ENCODE results near the gene SLC7A7.
A peak's percentile ranks its signal among the peaks of the same experiment; 100 is the strongest.

SLC7A7 gene

DNA sequence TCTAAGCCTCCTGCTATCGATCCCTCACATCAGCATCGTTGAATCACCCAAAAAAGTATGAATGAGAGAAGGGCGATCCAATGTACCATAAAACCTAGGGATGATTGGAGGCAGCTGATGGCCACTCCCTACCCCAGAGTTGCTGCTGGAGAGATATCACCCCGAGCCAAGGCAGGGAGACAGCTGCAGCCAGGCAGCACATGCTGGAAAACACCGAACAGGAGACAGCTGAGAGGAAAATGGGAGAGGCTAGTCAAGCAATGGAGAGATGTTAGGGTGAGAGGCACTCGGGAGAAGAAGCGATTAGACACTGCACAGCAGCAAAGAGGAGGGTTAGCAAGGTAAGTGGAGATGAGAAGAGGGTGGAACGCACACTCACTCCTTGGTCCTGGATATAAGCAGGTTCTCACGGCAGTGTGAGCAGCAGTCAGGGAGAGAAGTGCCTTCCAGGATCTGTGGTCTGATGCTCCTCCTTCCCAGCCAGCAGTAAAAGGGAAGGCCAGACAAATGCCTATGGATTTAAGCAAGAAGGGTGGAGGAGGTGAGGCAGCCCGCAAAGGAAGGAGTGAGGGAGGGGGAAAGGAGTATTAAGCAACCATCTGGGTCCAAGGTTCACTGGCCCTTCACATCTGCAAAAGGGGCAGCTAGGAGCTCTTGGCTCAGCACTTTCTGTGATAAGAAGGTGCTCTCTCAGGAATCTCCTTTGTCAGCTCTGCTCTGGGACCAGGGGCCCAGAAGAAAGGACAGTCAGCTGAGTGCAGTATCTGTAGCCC is at the start of gene SLC7A7:
TSS of gene SLC7A7 (minus strand) at position 495 of the 773 bp plus-strand sequence. CDS start 2,037 bp downstream, outside the sequence.
- TF ChIP-seq GATA2 (IDR thresholded peaks at IDR 0.05; ENCODE audit: low read depth, low read length) (no peak), GATA3 (IDR thresholded peaks at IDR 0.05; ENCODE audit: low read depth, low read length) (no peak)

DNA sequence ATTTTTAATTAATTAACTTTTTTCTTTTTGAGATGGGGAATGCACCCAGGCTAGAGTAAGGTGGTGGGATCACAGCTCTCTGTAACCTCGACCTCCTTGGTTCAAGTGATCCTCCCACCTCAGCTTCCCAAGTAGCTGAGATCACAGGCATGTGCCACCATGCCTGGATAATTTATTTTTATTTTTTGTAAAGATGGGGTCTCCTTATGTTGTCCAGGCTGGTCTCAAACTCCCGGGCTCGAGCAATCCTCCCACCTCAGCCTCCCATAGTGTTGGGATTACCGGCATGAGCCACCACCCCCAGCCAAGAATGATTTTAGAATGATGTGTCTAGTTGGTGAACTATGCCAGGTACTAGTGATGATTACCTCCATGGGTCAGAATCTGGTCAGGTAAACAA is 49.7 kb upstream of the SLC7A7 start:
- TF ChIP-seq GATA3 (IDR thresholded peaks at IDR 0.05; ENCODE audit: low read depth, low read length) (no peak), GATA2 (IDR thresholded peaks at IDR 0.05; ENCODE audit: low read depth, low read length) (no peak)

DNA sequence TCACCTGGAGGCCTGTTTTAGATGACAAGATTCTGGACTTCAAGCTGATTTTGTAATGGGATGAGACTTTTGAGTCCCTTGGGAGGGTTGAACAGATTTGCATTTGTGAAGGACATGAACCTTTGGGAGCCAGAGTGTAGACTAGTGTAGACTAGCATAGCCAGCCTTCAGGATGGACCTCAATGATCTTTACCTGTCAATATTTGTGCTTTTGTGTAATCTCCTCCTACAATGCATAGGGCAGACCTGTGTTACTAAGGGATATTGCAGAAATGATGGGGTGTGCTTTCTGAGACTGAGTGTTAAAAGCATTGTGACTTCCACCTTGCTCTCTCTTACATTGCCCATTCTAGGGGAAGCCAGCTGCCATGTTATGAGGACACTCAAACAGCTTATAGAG is 46.4 kb upstream of the SLC7A7 start:
- TF ChIP-seq GATA3 (IDR thresholded peaks at IDR 0.05; ENCODE audit: low read depth, low read length) (no peak), GATA2 (IDR thresholded peaks at IDR 0.05; ENCODE audit: low read depth, low read length) (no peak)

DNA sequence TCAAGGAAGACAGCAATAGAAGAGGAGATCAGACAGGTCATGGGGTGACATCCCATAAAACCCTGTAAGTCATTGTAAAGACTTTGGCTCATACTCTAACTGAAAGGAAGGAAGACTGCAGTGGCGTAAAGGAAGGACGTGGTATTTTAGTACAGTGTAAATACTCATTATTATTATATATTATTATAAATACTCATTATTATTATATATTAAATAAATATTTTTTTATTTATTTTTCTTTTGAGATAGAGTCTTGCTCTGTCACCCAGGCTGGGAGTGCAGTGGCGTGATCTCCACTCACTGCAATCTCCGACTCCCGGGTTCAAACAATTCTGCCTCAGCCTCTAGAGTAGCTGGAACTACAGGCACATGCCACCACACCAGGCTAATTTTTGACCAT is 41.2 kb upstream of the SLC7A7 start:
- TF ChIP-seq GATA3 (IDR thresholded peaks at IDR 0.05; ENCODE audit: low read depth, low read length) (no peak), GATA2 (IDR thresholded peaks at IDR 0.05; ENCODE audit: low read depth, low read length) (no peak)

DNA sequence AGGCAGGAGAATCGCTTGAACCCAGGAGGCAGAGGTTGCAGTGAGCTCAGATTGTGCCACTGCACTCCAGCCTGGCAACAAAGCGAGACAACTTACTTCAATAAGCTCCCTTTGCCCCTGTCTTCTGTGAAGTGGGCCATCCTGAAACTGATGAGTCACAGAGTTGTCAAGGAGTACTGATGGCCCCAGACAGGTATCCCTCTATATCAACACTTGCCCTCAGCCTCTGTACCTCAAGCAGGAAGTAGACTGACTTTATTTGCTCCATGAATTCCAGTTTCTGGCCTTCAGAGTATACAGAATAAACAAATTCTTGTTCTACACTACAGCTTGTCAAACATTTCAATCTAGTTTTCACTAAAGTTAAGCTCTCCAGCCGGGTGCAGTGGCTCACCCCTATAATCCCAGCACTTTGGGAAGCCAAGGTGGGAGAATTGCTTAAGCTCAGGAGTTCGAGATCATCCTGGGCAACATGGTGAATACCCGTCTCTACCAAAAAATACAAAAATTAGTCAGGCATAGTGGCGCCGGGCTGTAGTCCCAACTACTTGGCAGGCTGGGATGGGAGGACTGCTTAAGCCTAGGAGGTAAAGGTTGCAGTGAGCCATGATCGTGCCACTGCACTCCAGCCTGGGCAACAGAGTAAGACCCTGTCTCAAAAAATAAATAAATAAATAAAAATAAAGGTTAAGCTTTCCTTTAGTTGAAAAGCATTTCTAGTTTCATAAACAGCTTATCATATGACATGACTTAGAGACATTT is 39.9 kb upstream of the SLC7A7 start:
- TF ChIP-seq GATA2 (IDR thresholded peaks at IDR 0.05; ENCODE audit: low read depth, low read length) = no peak
- no peak for TF ChIP-seq GATA3 (IDR thresholded peaks at IDR 0.05; ENCODE audit: low read depth, low read length)

DNA sequence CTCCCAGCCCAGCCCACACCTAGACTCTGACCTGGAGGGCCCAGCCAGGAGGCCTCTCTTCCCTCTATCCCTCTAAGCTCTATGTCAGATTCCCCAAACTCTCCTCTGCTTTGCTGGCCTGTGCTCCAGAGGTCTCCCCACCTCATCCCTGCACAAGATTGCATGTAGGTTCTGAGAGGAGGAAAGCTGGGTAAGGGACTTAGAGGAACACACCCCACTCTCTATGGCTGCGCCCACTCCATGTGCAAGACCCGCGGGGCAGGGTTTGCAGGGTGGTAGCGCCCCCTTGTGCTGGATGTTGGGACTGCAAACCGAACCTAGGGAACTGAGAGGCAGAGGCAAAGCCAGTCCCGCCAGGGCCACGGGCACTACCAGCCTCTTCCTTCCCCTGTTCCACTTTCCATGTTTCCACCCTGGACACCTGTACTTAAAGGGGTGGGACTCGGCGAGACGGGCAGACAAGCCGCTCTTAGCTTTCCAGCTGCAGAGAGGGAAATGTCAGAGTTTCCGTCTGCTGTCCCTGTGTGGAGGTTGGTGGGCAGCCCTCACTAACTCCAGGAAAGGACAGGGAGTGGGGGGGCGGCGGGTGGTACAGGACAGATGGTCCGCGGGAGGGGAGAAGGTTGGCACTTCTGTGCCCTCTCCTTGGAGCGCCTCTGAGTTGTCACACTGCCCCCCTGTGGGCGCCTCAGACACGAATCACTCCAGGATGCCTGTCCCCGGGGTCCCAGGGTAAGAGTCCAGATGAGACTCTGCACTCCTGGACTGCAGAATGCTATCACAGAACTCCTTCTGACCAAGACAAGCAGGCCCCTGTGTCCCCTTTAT is 37.9 kb upstream of the SLC7A7 start:
- TF ChIP-seq GATA2 (IDR thresholded peaks at IDR 0.05; ENCODE audit: low read depth, low read length) (no peak), GATA3 (IDR thresholded peaks at IDR 0.05; ENCODE audit: low read depth, low read length) (no peak)

DNA sequence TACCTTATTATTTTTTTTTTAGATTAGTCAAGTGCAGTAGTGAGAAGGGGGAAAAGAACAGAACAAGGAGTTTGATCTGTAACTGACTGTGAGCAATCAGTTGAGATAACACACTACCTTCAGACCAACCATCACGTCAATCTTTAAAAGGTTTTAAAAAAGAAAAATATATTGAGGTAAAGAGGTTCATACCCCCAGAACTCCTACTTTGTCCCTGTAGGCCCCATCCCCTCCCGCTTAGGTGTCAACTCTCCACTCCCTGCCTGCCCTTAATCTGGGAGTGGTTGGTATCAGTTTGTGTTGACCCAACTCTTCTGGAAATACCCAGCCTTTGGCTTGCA is 37.3 kb upstream of the SLC7A7 start:
- TF ChIP-seq GATA2 (IDR thresholded peaks at IDR 0.05; ENCODE audit: low read depth, low read length) = no peak
- TF ChIP-seq GATA3 (IDR thresholded peaks at IDR 0.05; ENCODE audit: low read depth, low read length) = no peak

DNA sequence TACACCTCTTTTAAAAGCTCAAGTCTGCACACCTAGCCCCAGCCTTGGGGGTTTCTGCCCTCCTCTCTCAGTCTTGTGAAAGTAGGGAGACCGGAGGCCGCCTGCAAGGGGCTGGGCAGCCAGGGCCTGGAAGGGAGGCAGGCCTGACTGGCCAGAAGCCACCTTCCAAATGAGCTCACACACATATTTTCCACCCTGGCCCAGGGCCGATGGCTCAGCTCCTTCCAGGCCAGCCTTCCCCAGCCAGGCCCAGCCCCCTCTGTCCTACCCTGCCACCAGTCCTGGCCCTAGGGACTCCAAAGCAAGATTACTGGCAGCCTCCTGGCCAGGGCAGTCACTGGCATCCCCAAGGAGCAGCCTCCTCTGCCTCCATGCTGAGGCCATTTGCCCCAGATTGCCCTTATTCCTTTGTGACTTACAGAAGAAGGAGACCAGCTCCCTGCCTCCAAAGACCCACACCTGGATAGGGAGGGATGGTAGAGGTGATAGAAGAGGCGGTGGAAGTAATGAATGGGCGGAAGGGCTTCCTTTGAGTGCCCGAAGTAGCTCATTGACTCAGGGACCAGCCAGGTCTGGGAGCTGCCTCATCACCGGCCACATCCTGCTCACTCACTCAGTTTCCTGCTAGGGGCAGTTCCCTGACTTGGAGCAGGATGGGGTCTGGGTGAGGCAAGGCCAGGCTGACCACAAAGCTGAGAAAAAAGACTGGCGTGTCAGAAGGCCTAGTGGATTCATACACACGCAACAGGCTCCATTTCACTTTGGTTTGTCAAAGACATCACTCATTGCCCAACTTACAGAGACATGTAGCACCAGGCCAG is 35.9 kb upstream of the SLC7A7 start:
- no peak for TF ChIP-seq GATA2 (IDR thresholded peaks at IDR 0.05; ENCODE audit: low read depth, low read length)
- no peak for TF ChIP-seq GATA3 (IDR thresholded peaks at IDR 0.05; ENCODE audit: low read depth, low read length)

DNA sequence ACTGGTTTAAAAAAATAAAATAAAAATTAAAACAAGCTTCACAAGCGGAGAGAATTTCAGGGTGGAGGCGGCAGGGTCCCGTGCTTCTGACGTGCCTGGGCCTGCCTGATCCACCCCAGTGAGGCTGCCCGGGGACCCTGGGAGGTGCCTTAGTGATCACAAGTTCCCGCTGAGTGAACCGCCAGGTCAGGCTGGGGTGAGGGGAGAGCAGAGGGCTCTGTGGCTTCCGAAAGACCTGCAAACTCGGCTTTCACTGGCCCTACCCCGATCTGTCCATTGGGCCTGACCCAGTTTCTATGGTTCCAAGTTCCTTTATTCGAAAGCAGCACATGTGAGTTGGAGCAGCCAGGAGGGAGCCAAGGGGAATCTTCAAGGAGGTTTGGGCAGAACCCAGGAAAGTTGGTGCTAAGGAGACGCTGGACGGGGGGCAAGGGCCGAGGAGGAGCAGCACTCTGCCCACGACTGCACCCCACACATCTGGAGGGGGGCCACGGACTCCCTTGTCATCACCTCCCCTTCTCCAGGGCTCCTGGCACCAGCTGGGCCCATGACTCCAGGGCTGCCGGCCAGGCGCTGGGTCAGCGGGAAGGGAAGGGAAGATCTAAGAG is 34.1 kb upstream of the SLC7A7 start:
- TF ChIP-seq GATA3 (IDR thresholded peaks at IDR 0.05; ENCODE audit: low read depth, low read length) = no peak
- TF ChIP-seq GATA2 (IDR thresholded peaks at IDR 0.05; ENCODE audit: low read depth, low read length) = no peak

DNA sequence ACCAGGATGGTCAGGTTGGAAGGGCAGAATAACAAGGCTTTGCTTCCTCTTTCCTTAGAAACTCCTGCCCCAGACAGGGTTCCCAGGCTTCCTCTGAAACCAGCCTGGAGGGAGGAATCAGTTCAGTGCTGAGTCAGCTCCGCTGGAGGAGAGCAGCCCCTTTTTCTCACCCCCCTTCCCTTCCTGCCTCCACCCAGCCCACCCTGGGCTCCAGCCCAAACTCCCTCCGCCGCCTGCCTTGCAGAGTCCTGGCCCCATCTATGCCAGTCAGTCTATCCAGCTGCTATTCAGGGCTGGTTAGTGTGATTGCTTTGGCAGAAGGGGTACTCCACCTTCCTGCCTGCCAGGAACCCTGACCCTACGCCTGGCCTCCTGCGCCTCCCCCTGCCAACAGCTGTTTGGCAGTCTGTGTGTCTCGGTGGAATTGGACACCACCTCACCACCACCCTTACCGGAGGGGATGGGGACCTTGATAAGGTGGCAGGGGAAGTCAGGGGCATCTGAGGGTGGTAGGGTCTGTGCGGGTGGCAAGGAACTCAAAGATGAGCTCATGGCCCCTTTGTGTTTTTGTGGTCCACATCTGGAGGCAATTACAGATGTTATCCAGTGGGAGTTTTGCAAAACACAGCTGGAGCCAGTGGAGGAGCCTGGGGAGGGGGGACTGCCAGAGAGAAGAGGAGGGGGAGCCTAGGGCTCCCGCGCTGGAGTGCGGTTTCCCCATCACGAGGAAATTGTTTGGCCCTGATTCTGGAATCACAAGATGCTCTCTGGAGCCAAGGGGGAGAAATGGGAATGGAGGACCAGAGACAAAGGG is 33.3 kb upstream of the SLC7A7 start:
- TF ChIP-seq GATA2 (IDR thresholded peaks at IDR 0.05; ENCODE audit: low read depth, low read length) (peak; percentile 66), GATA3 (IDR thresholded peaks at IDR 0.05; ENCODE audit: low read depth, low read length) (no peak)

DNA sequence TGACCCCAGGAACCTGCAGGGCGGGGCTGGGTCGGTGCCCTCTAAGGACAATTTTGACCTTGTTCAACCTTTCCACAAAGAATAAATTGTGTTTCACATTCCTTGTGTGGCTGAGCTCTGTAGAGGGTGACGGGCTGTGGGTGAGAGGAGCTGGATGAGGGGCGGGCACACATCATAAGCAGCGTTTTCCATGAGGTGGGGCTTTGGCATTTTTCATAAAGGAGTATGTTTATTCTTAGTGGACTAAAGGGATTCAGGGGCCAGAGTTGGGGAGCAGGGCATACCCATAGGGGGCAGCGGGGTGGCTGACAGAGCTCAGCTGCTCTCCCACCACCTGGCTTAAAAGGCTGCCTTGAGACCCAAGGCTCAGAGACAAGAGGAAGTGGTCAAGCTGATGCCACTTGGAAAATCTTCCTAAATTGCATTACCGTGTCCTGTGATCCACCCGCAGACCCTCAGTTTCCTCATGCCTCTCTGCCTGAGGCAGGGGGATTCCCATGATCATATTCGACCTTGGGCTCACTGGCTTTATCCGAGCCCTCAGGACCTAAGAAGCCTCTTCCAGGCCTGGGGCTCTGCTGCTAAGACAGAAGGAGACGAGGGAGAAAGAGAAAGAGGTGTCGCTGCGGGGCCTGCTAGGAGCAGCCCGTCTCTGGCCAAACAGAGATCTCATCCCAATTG is 32.6 kb upstream of the SLC7A7 start:
- TF ChIP-seq GATA2 (IDR thresholded peaks at IDR 0.05; ENCODE audit: low read depth, low read length) = no peak
- TF ChIP-seq GATA3 (IDR thresholded peaks at IDR 0.05; ENCODE audit: low read depth, low read length) = no peak

DNA sequence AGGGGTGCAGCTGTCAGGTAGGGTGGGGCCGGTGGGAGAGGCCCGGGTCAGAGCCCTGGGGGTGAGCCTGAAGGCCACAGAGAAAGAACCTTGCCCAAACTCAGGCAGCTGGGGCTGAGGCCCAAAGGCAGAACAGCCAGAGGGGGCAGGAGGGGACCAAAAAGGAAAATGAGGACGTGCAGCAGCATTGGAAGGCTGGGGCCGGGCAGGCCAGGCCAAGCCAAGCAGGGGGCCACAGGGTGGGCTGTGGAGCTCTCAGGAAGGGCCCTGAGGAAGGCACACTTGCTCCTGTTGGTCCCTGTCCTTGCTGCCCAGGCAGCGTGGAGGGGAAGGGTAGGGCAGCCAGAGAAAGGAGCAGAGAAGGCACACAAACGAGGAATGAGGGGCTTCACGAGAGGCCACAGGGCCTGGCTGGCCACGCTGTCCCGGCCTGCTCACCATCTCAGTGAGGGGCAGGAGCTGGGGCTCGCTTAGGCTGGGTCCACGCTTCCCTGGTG is 31.6 kb upstream of the SLC7A7 start:
- no peak for TF ChIP-seq GATA3 (IDR thresholded peaks at IDR 0.05; ENCODE audit: low read depth, low read length)
- no peak for TF ChIP-seq GATA2 (IDR thresholded peaks at IDR 0.05; ENCODE audit: low read depth, low read length)
